ENCODE results near the gene C17orf113. TPM values are rescaled to one million over a fixed set of nuclear protein-coding genes. Genes with fewer than 3 reads are reported as not detected.

Gene C17orf113
- total RNA-seq, 2 donors from 2014 or later: 0.21 to 0.54 TPM

GRCh38 chr17:42031584-42031983 is 18.8 kb downstream of the C17orf113 start:
- Histone ChIP-seq H3K27ac (no peak overlapping the region), H3K4me3 (no peak overlapping the region), H3K36me3 (no peaks in the 10 kb centered on the region), H3K9me3 (no peaks in the 10 kb centered on the region), H3K4me1 (ENCODE audit: control insufficient read depth in 1 of 2, low read depth in 2 of 2) (no peaks in the 10 kb centered on the region), H3K27me3 (replicated peaks; ENCODE audit: insufficient read depth) (no peaks in the 10 kb centered on the region)
- no peak for TF ChIP-seq CTCF (IDR thresholded peaks at IDR 0.05)
- DNase-seq (ENCODE audit: low spot score) (no peak), ATAC-seq (ENCODE audit: insufficient number of reproducible peaks, low FRiP score, low read depth) (no peak)

- Histone ChIP-seq H3K9me3 (no peaks in the 10 kb centered on the region), H3K4me3 (no peak overlapping the region), H3K27me3 (replicated peaks; ENCODE audit: insufficient read depth) (no peaks in the 10 kb centered on the region), H3K27ac (no peak overlapping the region), H3K36me3 (peaks cover 5% of the 10 kb centered on the region), H3K4me1 (ENCODE audit: control insufficient read depth in 1 of 2, low read depth in 2 of 2) (peaks cover 8 to 19% of the 10 kb centered on the region in 2 donors)
- DNase-seq (ENCODE audit: low spot score): no peak
- no peak for TF ChIP-seq CTCF (IDR thresholded peaks at IDR 0.05)
- ATAC-seq (ENCODE audit: insufficient number of reproducible peaks, low FRiP score, low read depth): no peak
These were observed 21.6 kb downstream of the C17orf113 start for GRCh38 chr17:42028791-42029127.

GRCh38 chr17:42027961-42028790 is 22.2 kb downstream of the C17orf113 start:
- H3K4me3 ChIP-seq: no peak overlapping the region
- H3K27me3 ChIP-seq (replicated peaks; ENCODE audit: insufficient read depth): no peaks in the 10 kb centered on the region
- ATAC-seq (ENCODE audit: insufficient number of reproducible peaks, low FRiP score, low read depth): no peak
- H3K9me3 ChIP-seq: no peaks in the 10 kb centered on the region
- DNase-seq (ENCODE audit: low spot score): no peak
- H3K36me3 ChIP-seq: peaks cover 10% of the 10 kb centered on the region
- H3K4me1 ChIP-seq (ENCODE audit: control insufficient read depth in 1 of 2, low read depth in 2 of 2): peaks cover 8 to 19% of the 10 kb centered on the region in 2 donors
- H3K27ac ChIP-seq: no peak overlapping the region
- no peak for TF ChIP-seq CTCF (IDR thresholded peaks at IDR 0.05)

- no peak for TF ChIP-seq CTCF (IDR thresholded peaks at IDR 0.05)
- Histone ChIP-seq H3K27ac (no peak overlapping the region), H3K4me3 (no peak overlapping the region), H3K9me3 (no peaks in the 10 kb centered on the region), H3K4me1 (ENCODE audit: control insufficient read depth in 1 of 2, low read depth in 2 of 2) (peaks cover 8 to 19% of the 10 kb centered on the region in 2 donors), H3K27me3 (replicated peaks; ENCODE audit: insufficient read depth) (no peaks in the 10 kb centered on the region), H3K36me3 (peaks cover 16% of the 10 kb centered on the region)
- DNase-seq (ENCODE audit: low spot score): no peak
- ATAC-seq (ENCODE audit: insufficient number of reproducible peaks, low FRiP score, low read depth): no peak
These were observed 22.9 kb downstream of the C17orf113 start for GRCh38 chr17:42027590-42027889.

GRCh38 chr17:42026857-42027589 is 23.4 kb downstream of the C17orf113 start:
- H3K27me3 ChIP-seq (replicated peaks; ENCODE audit: insufficient read depth): no peaks in the 10 kb centered on the region
- no peak for DNase-seq (ENCODE audit: low spot score)

More at GRCh38 chr17:42026857-42027589, 23.4 kb downstream of the C17orf113 start:
- H3K36me3 ChIP-seq: peaks cover 21% of the 10 kb centered on the region
- no peak overlapping the region for H3K27ac ChIP-seq
- H3K9me3 ChIP-seq: no peaks in the 10 kb centered on the region
- no peak overlapping the region for H3K4me3 ChIP-seq
- no peak for TF ChIP-seq CTCF (IDR thresholded peaks at IDR 0.05)
- H3K4me1 ChIP-seq (ENCODE audit: control insufficient read depth in 1 of 2, low read depth in 2 of 2): peaks cover 8 to 19% of the 10 kb centered on the region in 2 donors
- ATAC-seq (ENCODE audit: insufficient number of reproducible peaks, low FRiP score, low read depth): no peak
